Urothelium cell line (cell line): Measurements from ENCODE around the gene KLF16.

Source experiments
- DNase-seq: peaks from one replicate; pipeline ENCODE4 v3.0.0; 2011; ENCODE audit warnings: low spot score, mixed read lengths
- FAIRE-seq: peaks from 2 replicates; lab custom pipeline; 2011; peaks lifted over from hg19 to GRCh38; lab: Jason Lieb, UNC

KLF16 gene

GRCh38 chr19:1845125-1845515 lies 18.3 kb downstream of the KLF16 start:
- DNase-seq (no peak), FAIRE-seq (no peak)

GRCh38 chr19:1844513-1845124 lies 18.8 kb downstream of the KLF16 start:
- no peak for DNase-seq
- FAIRE-seq = no peak

- no peak for DNase-seq
- FAIRE-seq = no peak
Observed at GRCh38 chr19:1843646-1844394, 19.6 kb downstream of the KLF16 start.

GRCh38 chr19:1843116-1843515 lies 20.3 kb downstream of the KLF16 start:
- DNase-seq (no peak), FAIRE-seq (no peak)

- DNase-seq = no peak
- no peak for FAIRE-seq
Observed at GRCh38 chr19:1841209-1841924, 22.0 kb downstream of the KLF16 start.

GRCh38 chr19:1840541-1841115 lies 22.8 kb downstream of the KLF16 start:
- DNase-seq = no peak
- FAIRE-seq = no peak

- no peak for DNase-seq
- FAIRE-seq = no peak
Observed at GRCh38 chr19:1839658-1840540, 23.5 kb downstream of the KLF16 start.

GRCh38 chr19:1837625-1838105 lies 25.7 kb downstream of the KLF16 start:
- FAIRE-seq (no peak), DNase-seq (peak; percentile 57)

- DNase-seq = no peak
- FAIRE-seq = no peak
Observed at GRCh38 chr19:1837222-1837565, 26.2 kb downstream of the KLF16 start.

- FAIRE-seq = no peak
Observed at GRCh38 chr19:1836458-1837221, 26.7 kb downstream of the KLF16 start.

GRCh38 chr19:1833540-1833939 lies 29.8 kb downstream of the KLF16 start:
- no peak for DNase-seq
- no peak for FAIRE-seq

More at GRCh38 chr19:1836458-1837221, 26.7 kb downstream of the KLF16 start:
- DNase-seq = no peak

- no peak for FAIRE-seq
Observed at GRCh38 chr19:1832046-1832663, 31.2 kb downstream of the KLF16 start.

GRCh38 chr19:1830978-1831377 lies 32.4 kb downstream of the KLF16 start:
- FAIRE-seq = no peak
- no peak for DNase-seq

More at GRCh38 chr19:1832046-1832663, 31.2 kb downstream of the KLF16 start:
- no peak for DNase-seq

GRCh38 chr19:1830568-1830967 lies 32.8 kb downstream of the KLF16 start:
- DNase-seq (no peak), FAIRE-seq (no peak)

- no peak for DNase-seq
- FAIRE-seq = no peak
Observed at GRCh38 chr19:1829958-1830357, 33.4 kb downstream of the KLF16 start.

GRCh38 chr19:1828279-1829238 lies 34.8 kb downstream of the KLF16 start:
- FAIRE-seq = no peak
- DNase-seq = no peak

GRCh38 chr19:1827566-1828278 lies 35.7 kb downstream of the KLF16 start:
- FAIRE-seq = no peak
- no peak for DNase-seq
